Measurements from ENCODE around the gene TOR1AIP1. TPM values are rescaled to one million over a fixed set of nuclear protein-coding genes. Genes with fewer than 3 reads are reported as not detected.

TOR1AIP1 gene
- total RNA-seq, 1 donor from 2014 or later: 19.6 TPM

GRCh38 chr1:179877586-179878265 lies 4.4 kb upstream of the TOR1AIP1 start, which contains the start of gene TOR1AIP2:
TSS of gene TOR1AIP2 (minus strand) at chr1:179877803. CDS start at chr1:179852665, 25,138 bp downstream.
- DNase-seq (ENCODE audit: low spot score in 2 of 2) (peak; percentile 56 to 75), FAIRE-seq (no peak)

GRCh38 chr1:179879797-179880196 lies 2.3 kb upstream of the TOR1AIP1 start:
- no peak for FAIRE-seq
- DNase-seq (ENCODE audit: low spot score in 2 of 2): no peak

GRCh38 chr1:179881642-179882252 lies 338 bp upstream of the TOR1AIP1 start:
- DNase-seq (ENCODE audit: low spot score in 2 of 2) (peak; percentile 64 to 68), FAIRE-seq (no peak)

GRCh38 chr1:179883040-179883744 lies 1.1 kb downstream of the TOR1AIP1 start:
- DNase-seq (ENCODE audit: low spot score in 2 of 2): no peak
- no peak for FAIRE-seq

- FAIRE-seq: no peak
- DNase-seq (ENCODE audit: low spot score in 2 of 2): no peak
Observed at GRCh38 chr1:179883745-179884138, 1.7 kb downstream of the TOR1AIP1 start.

GRCh38 chr1:179888071-179888470 lies 6.0 kb downstream of the TOR1AIP1 start:
- DNase-seq (ENCODE audit: low spot score in 2 of 2) (no peak), FAIRE-seq (no peak)

- DNase-seq (ENCODE audit: low spot score in 2 of 2) (no peak), FAIRE-seq (no peak)
Observed at GRCh38 chr1:179889589-179889988, 7.5 kb downstream of the TOR1AIP1 start.

GRCh38 chr1:179910934-179911333 lies 28.8 kb downstream of the TOR1AIP1 start:
- DNase-seq (ENCODE audit: low spot score in 2 of 2) (no peak), FAIRE-seq (no peak)

GRCh38 chr1:179911812-179912211 lies 29.7 kb downstream of the TOR1AIP1 start:
- DNase-seq (ENCODE audit: low spot score in 2 of 2) (no peak), FAIRE-seq (peak; percentile 13)

- DNase-seq (ENCODE audit: low spot score in 2 of 2) (no peak), FAIRE-seq (no peak)
Observed at GRCh38 chr1:179917601-179918429, 35.7 kb downstream of the TOR1AIP1 start.

GRCh38 chr1:179921472-179921871 lies 39.4 kb downstream of the TOR1AIP1 start:
- no peak for FAIRE-seq
- DNase-seq (ENCODE audit: low spot score in 2 of 2): no peak

GRCh38 chr1:179921981-179922872 lies 40.1 kb downstream of the TOR1AIP1 start:
- FAIRE-seq (no peak), DNase-seq (ENCODE audit: low spot score in 2 of 2) (no peak)

- FAIRE-seq (no peak), DNase-seq (ENCODE audit: low spot score in 2 of 2) (no peak)
Observed at GRCh38 chr1:179923029-179923428, 40.9 kb downstream of the TOR1AIP1 start.

GRCh38 chr1:179924268-179924667 lies 42.2 kb downstream of the TOR1AIP1 start:
- FAIRE-seq (no peak), DNase-seq (ENCODE audit: low spot score in 2 of 2) (no peak)

GRCh38 chr1:179925302-179925701 lies 43.2 kb downstream of the TOR1AIP1 start:
- no peak for FAIRE-seq
- DNase-seq (ENCODE audit: low spot score in 2 of 2): no peak

GRCh38 chr1:179925922-179926849 lies 44.1 kb downstream of the TOR1AIP1 start:
- FAIRE-seq: no peak
- no peak for DNase-seq (ENCODE audit: low spot score in 2 of 2)

GRCh38 chr1:179926850-179927205 lies 44.7 kb downstream of the TOR1AIP1 start:
- no peak for FAIRE-seq
- DNase-seq (ENCODE audit: low spot score in 2 of 2): no peak

GRCh38 chr1:179929955-179930798 lies 48.1 kb downstream of the TOR1AIP1 start:
- FAIRE-seq (no peak), DNase-seq (ENCODE audit: low spot score in 2 of 2) (no peak)

Measured in frontal cortex (tissue), 4 donors.